AG04449 (cell line): Measurements from ENCODE around the gene EPHB2.

Source experiments
- CTCF ChIA-PET: fragments of 350-600 bp; formaldehyde crosslinking; extraction: SDS; loops from one replicate; lab custom pipeline; 2021; ENCODE audit warnings: antibody characterized with exemption; lab: Yijun Ruan, JAX
- POLR2A ChIA-PET: fragments of 400-600, 350-600 bp; formaldehyde crosslinking; extraction: SDS; loops from one replicate; lab custom pipeline; 2020; ENCODE audit warnings: antibody characterized with exemption, inconsistent platforms; lab: Yijun Ruan, JAX
- DNase-seq: peaks from one replicate; pipeline ENCODE4 v3.0.0-alpha.2; 2010; ENCODE audit warnings: low read depth, low spot score
- H3K4me3 ChIP-seq: 2 replicates; pipeline ENCODE4 v1.5.1; 2011; ENCODE audit warnings: low read depth, mild to moderate bottlenecking, control low read depth, low read length
- TF ChIP-seq, protein P1 (sequence below): IDR thresholded peaks from one replicate; pipeline ENCODE4 v1.5.1; 2011; ENCODE audit warnings: mild to moderate bottlenecking, moderate library complexity, low read length, control low read depth, inconsistent platforms; ENCODE audit not compliant: insufficient read depth; ENCODE audit errors: missing control alignments

EPHB2 gene

DNA sequence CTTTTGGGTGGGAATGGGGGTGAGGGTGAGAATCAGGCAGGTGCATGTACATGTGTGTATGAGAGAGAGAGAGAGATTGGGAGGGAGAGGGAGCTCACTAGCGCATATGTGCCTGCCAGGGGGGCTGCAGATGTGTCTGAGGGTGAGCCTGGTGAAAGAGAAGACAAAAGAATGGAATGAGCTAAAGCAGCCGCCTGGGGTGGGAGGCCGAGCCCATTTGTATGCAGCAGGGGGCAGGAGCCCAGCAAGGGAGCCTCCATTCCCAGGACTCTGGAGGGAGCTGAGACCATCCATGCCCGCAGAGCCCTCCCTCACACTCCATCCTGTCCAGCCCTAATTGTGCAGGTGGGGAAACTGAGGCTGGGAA, 95.0 kb downstream of the EPHB2 start:
- ChIA-PET CTCF (interaction anchor here (1.2 to 1.4 kb wide), 2 partner anchors 13 to 101 kb away, joined by 3 read pairs; no protein-coding TSS in a partner anchor), POLR2A (no interaction called here)
- TF ChIP-seq, protein P1, sequence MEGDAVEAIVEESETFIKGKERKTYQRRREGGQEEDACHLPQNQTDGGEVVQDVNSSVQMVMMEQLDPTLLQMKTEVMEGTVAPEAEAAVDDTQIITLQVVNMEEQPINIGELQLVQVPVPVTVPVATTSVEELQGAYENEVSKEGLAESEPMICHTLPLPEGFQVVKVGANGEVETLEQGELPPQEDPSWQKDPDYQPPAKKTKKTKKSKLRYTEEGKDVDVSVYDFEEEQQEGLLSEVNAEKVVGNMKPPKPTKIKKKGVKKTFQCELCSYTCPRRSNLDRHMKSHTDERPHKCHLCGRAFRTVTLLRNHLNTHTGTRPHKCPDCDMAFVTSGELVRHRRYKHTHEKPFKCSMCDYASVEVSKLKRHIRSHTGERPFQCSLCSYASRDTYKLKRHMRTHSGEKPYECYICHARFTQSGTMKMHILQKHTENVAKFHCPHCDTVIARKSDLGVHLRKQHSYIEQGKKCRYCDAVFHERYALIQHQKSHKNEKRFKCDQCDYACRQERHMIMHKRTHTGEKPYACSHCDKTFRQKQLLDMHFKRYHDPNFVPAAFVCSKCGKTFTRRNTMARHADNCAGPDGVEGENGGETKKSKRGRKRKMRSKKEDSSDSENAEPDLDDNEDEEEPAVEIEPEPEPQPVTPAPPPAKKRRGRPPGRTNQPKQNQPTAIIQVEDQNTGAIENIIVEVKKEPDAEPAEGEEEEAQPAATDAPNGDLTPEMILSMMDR: no peak
- DNase-seq: no peak
- no peak overlapping the region for H3K4me3 ChIP-seq

DNA sequence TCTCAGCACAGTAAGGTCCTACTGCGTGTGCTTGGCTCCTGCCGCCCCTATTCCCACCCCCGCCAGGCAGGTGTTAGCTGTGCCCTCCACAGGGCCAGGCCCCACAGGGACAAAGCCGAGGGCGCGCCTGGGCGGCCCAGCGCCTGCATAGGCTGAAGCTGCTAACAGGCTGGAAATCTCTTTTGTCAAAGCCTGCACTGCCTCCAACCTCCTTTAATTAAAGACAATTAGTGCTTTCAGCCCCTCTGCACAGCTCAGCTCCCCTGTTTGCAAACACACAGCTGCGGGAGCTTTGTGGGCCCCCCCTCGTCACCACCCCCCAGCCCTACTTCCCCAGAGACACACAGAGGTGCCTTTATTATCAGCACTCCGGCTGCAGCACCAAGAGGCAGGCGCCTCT, 95.9 kb downstream of the EPHB2 start:
- no peak for DNase-seq
- ChIA-PET POLR2A (no interaction called here), CTCF (interaction anchor here (1.2 to 5.4 kb wide), 2 partner anchors 46 to 102 kb away, joined by 3 to 34 read pairs; no protein-coding TSS in a partner anchor)
- TF ChIP-seq, protein P1: no peak
- no peak overlapping the region for H3K4me3 ChIP-seq

DNA sequence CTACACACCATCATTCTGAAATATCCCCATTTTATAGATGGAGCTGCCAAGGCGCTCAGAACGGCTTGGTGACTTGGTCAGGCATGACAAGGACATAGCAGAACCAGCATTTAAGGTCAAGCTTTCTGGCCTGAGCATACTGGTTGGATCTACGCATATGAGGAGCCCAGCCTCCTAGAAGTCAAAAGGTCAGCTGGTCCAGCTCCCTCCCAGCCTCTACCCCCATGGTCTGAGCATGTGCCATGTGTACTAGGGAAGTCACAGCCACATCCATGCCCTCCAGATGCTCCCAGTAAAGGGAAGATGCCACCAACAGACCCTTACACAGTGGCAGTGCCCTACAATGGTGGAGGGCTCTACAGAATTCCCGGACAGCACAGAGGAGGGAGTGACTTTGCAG, 96.7 kb downstream of the EPHB2 start:
- POLR2A ChIA-PET: no interaction called here
- TF ChIP-seq, protein P1: no peak
- DNase-seq: no peak
- H3K4me3 ChIP-seq: no peak overlapping the region
- CTCF ChIA-PET: interaction anchor here (5.4 kb wide), 1 partner anchor 103 kb away, joined by 34 read pairs; no protein-coding TSS in a partner anchor

DNA sequence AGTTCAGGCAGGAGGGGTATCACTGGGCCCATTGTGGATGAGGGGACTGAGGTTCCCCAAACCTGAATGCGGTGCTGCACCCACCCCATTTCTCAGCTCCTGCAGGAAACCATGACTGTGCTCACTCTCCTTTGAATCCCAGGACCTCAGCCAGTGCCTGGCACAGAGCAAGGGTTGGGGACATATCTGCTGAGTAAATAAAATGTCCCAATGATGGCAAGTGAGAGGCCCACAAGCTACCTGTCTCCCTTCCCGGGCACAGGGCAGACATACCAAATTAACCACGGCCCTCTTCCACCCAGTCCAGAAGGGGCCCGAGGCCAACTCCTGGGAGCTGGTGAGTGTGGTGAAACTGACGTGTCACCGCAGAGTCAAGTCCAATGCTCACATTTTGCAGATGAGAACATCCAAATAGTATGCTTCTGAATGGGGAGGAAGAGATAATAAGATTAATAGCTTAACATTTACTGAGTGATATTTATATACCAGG, 97.6 kb downstream of the EPHB2 start:
- CTCF ChIA-PET: interaction anchor here (1.2 to 5.4 kb wide), 5 partner anchors 9 to 106 kb away, joined by 5 to 34 read pairs (median 6); no protein-coding TSS in a partner anchor
- H3K4me3 ChIP-seq: no peak overlapping the region
- POLR2A ChIA-PET: interaction anchor here (0.8 to 1.0 kb wide), 3 partner anchors 12 to 53 kb away, joined by 3 read pairs; no protein-coding TSS in a partner anchor
- DNase-seq: no peak
- TF ChIP-seq, protein P1: no peak

DNA sequence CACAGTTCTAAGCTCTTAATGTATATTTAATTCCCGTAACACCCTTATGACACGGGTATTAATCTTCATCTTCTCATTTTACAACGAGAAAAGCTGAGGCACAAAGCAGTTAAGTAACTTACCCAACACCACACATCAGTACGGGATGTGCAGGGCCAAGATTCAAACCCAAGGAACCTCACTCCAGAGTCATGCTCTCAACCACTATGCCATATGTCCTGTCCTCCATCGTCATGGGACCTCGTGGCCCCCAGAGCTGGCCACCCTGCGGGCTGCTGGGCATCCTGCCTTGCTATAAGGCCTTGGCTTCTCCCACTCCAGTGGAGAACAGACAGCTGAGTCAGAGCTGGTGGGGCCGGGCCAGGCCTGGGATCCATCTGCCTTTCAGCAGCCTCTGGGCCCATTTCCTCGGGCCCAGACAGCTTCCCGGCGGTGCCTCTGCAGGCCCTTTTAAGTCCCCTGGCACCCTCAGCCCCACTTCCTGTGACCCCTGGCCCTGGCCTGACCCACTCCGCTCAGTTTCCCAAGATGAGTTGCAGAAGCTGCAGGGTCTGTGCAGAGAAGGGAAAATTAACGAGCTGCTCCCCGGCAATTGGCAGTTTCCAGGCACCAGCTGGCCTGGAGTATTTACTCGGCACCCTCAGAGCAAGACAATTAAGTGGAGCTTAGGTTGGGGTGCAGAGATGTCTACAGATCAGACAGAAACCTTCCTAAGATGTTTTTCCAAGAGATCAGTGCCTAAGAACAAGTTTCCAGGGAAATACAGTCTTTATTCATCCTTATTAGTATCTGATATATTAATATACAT, 98.2 kb downstream of the EPHB2 start:
- ChIA-PET POLR2A (interaction anchor here (0.8 to 1.0 kb wide), 4 partner anchors 13 to 62 kb away, joined by 3 read pairs; no protein-coding TSS in a partner anchor), CTCF (interaction anchor here (0.8 to 5.4 kb wide), 6 partner anchors 8 to 107 kb away, joined by 3 to 34 read pairs (median 6); no protein-coding TSS in a partner anchor)
- no peak overlapping the region for H3K4me3 ChIP-seq
- TF ChIP-seq, protein P1: no peak
- DNase-seq: no peak

DNA sequence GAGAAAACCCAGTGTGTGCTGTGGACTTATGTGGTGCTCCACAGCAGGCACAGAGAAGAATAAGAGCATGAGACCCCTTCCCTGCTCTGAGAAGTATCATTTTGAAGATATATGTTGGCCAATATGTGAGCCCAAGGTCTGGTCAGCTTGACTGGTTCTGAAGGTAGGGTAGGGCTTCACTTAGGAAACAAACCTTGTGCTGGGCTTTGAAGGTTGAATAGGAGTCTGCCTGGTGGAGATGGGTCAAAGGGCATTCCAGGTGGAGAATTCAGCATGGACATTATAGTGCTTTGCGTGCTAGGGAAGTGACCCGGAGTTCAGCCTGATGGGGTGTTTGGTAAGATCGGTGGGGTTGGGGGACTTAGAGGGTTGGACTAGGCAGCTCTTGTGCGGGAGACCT, 99.1 kb downstream of the EPHB2 start:
- no peak overlapping the region for H3K4me3 ChIP-seq
- no peak for DNase-seq
- TF ChIP-seq, protein P1: no peak
- ChIA-PET CTCF (interaction anchor here (2.3 to 5.4 kb wide), 2 partner anchors 105 to 108 kb away, joined by 8 to 34 read pairs; no protein-coding TSS in a partner anchor), POLR2A (no interaction called here)
